ENCODE results near the gene KCNK5.

Gene KCNK5

GRCh38 chr6:39214846-39215639 lies 14.2 kb downstream of the KCNK5 start:
- TF ChIP-seq FOXP2 (optimal IDR thresholded peaks at IDR 0.05; ENCODE audit: borderline replicate concordance, extremely low read depth, extremely low read length, insufficient read depth) (no peak), SIN3A (IDR thresholded peaks at IDR 0.05; ENCODE audit: borderline replicate concordance, insufficient read depth, low read length) (no peak), REST (IDR thresholded peaks at IDR 0.05; ENCODE audit: insufficient read depth in 1 of 2, low read depth in 2 of 2, low read length in 2 of 2) (no peak), TAF1 (IDR thresholded peaks at IDR 0.05; ENCODE audit: borderline replicate concordance, insufficient read depth, low read length) (no peak), POLR2AphosphoS5 (IDR thresholded peaks at IDR 0.05; ENCODE audit: low read depth, low read length) (no peak)

- TF ChIP-seq TAF1 (IDR thresholded peaks at IDR 0.05; ENCODE audit: borderline replicate concordance, insufficient read depth, low read length), result no peak
- TF ChIP-seq REST (IDR thresholded peaks at IDR 0.05; ENCODE audit: insufficient read depth in 1 of 2, low read depth in 2 of 2, low read length in 2 of 2), result no peak
- TF ChIP-seq SIN3A (IDR thresholded peaks at IDR 0.05; ENCODE audit: borderline replicate concordance, insufficient read depth, low read length), result no peak
- no peak for TF ChIP-seq FOXP2 (optimal IDR thresholded peaks at IDR 0.05; ENCODE audit: borderline replicate concordance, extremely low read depth, extremely low read length, insufficient read depth)
- no peak for TF ChIP-seq POLR2AphosphoS5 (IDR thresholded peaks at IDR 0.05; ENCODE audit: low read depth, low read length)
These were observed 15.0 kb downstream of the KCNK5 start for GRCh38 chr6:39214120-39214813.

GRCh38 chr6:39213195-39213920 lies 15.9 kb downstream of the KCNK5 start:
- TF ChIP-seq FOXP2 (optimal IDR thresholded peaks at IDR 0.05; ENCODE audit: borderline replicate concordance, extremely low read depth, extremely low read length, insufficient read depth), result no peak
- no peak for TF ChIP-seq SIN3A (IDR thresholded peaks at IDR 0.05; ENCODE audit: borderline replicate concordance, insufficient read depth, low read length)
- TF ChIP-seq REST (IDR thresholded peaks at IDR 0.05; ENCODE audit: insufficient read depth in 1 of 2, low read depth in 2 of 2, low read length in 2 of 2), result no peak
- TF ChIP-seq POLR2AphosphoS5 (IDR thresholded peaks at IDR 0.05; ENCODE audit: low read depth, low read length), result no peak
- TF ChIP-seq TAF1 (IDR thresholded peaks at IDR 0.05; ENCODE audit: borderline replicate concordance, insufficient read depth, low read length), result no peak

- no peak for TF ChIP-seq SIN3A (IDR thresholded peaks at IDR 0.05; ENCODE audit: borderline replicate concordance, insufficient read depth, low read length)
- no peak for TF ChIP-seq TAF1 (IDR thresholded peaks at IDR 0.05; ENCODE audit: borderline replicate concordance, insufficient read depth, low read length)
- no peak for TF ChIP-seq FOXP2 (optimal IDR thresholded peaks at IDR 0.05; ENCODE audit: borderline replicate concordance, extremely low read depth, extremely low read length, insufficient read depth)
- TF ChIP-seq REST (IDR thresholded peaks at IDR 0.05; ENCODE audit: insufficient read depth in 1 of 2, low read depth in 2 of 2, low read length in 2 of 2), result no peak
These were observed 18.1 kb downstream of the KCNK5 start for GRCh38 chr6:39211183-39211582.

Measured in PFSK-1 (cell line).